Right renal cortex interstitium (tissue), 3 donors: ENCODE data around the gene ACSF2. TPM values are rescaled to one million over a fixed set of nuclear protein-coding genes. Genes with fewer than 3 reads are reported as not detected.
A peak's percentile ranks its signal among the peaks of the same experiment; 100 is the strongest.

Source experiments
- DNase-seq, 3 donors: peaks; one replicate each; pipeline ENCODE4 v3.0.0-alpha.2; 2013; ENCODE audit warnings: low read depth in 3 of 3, low spot score in 2 of 3
- polyA plus RNA-seq, 3 donors: library from polyadenylated mRNA; unstranded; fragments of 120-200 nt; gene quantifications; one replicate each; pipeline ENCODE4 v1.2.1, GENCODE V29; 2013; ENCODE audit not compliant: insufficient read length in 3 of 3

ACSF2 gene
- polyA plus RNA-seq, 3 donors: 81.2 to 115 (median 98.7) TPM

GRCh38 chr17:50476545-50477315 lies 50.7 kb downstream of the ACSF2 start:
- no peak for DNase-seq

- no peak for DNase-seq
Measured at GRCh38 chr17:50477976-50478375, 52.0 kb downstream of the ACSF2 start.

GRCh38 chr17:50478391-50479381 lies 52.7 kb downstream of the ACSF2 start, which contains the start of gene RSAD1:
RSAD1 (plus strand) TSS chr17:50478860; CDS start chr17:50478885, 25 bp downstream.
- peak; percentile 60 to 81 (median 79) for DNase-seq

- DNase-seq: peak in 1 of 3 donors; percentile 58
Measured at GRCh38 chr17:50479522-50480141, 53.6 kb downstream of the ACSF2 start.

GRCh38 chr17:50480142-50480764 lies 54.2 kb downstream of the ACSF2 start:
- DNase-seq: no peak

- DNase-seq: no peak
Measured at GRCh38 chr17:50480854-50481490, 55.0 kb downstream of the ACSF2 start.

GRCh38 chr17:50481648-50482047 lies 55.6 kb downstream of the ACSF2 start:
- DNase-seq: no peak

- no peak for DNase-seq
Measured at GRCh38 chr17:50482110-50482509, 56.1 kb downstream of the ACSF2 start.

- DNase-seq: peak in 2 of 3 donors; percentile 54 to 74
Measured at GRCh38 chr17:50482516-50482915, 56.5 kb downstream of the ACSF2 start.

- no peak for DNase-seq
Measured at GRCh38 chr17:50483266-50483665, 57.2 kb downstream of the ACSF2 start.

GRCh38 chr17:50484386-50485155 lies 58.6 kb downstream of the ACSF2 start:
- no peak for DNase-seq

GRCh38 chr17:50487213-50488096 lies 61.4 kb downstream of the ACSF2 start:
- DNase-seq: no peak

- no peak for DNase-seq
Measured at GRCh38 chr17:50488880-50489279, 62.9 kb downstream of the ACSF2 start.

GRCh38 chr17:50491505-50491904 lies 65.5 kb downstream of the ACSF2 start:
- no peak for DNase-seq

- no peak for DNase-seq
Measured at GRCh38 chr17:50492214-50492613, 66.2 kb downstream of the ACSF2 start.

GRCh38 chr17:50493744-50494143 lies 67.7 kb downstream of the ACSF2 start:
- no peak for DNase-seq

GRCh38 chr17:50495217-50495823 lies 69.3 kb downstream of the ACSF2 start:
- DNase-seq: no peak

- DNase-seq: no peak
Measured at GRCh38 chr17:50495918-50496317, 69.9 kb downstream of the ACSF2 start.
